Measurements from ENCODE around the gene ZNF366.

Gene ZNF366

GRCh38 chr5:72474516-72474915, 32.7 kb downstream of the ZNF366 start:
- Histone ChIP-seq H3K4me3 (replicated peaks; ENCODE audit: insufficient read depth, low read length) (no peak overlapping the region), H3K27ac (replicated peaks) (no peak overlapping the region), H3K27me3 (ENCODE audit: insufficient read depth, poor library complexity, severe bottlenecking) (no peaks in the 10 kb centered on the region)
- no peak for DNase-seq (ENCODE audit: low read depth in 1 of 2, low spot score in 1 of 2)
- TF ChIP-seq GABPA (IDR thresholded peaks at IDR 0.05; ENCODE audit: low read depth) (no peak), SPI1 (IDR thresholded peaks at IDR 0.05; ENCODE audit: borderline replicate concordance, low read depth) (no peak), POLR2AphosphoS5 (IDR thresholded peaks at IDR 0.05; ENCODE audit: low read depth) (no peak), REST (IDR thresholded peaks at IDR 0.05; ENCODE audit: insufficient replicate concordance, low read depth) (no peak), CTCF (IDR thresholded peaks at IDR 0.05; ENCODE audit: insufficient read depth, low read length) (no peak)

GRCh38 chr5:72474046-72474500, 33.1 kb downstream of the ZNF366 start:
- Histone ChIP-seq H3K4me3 (replicated peaks; ENCODE audit: insufficient read depth, low read length) (no peak overlapping the region), H3K27ac (replicated peaks) (no peak overlapping the region), H3K27me3 (ENCODE audit: insufficient read depth, poor library complexity, severe bottlenecking) (no peaks in the 10 kb centered on the region)
- TF ChIP-seq SPI1 (IDR thresholded peaks at IDR 0.05; ENCODE audit: borderline replicate concordance, low read depth) (no peak), GABPA (IDR thresholded peaks at IDR 0.05; ENCODE audit: low read depth) (no peak), REST (IDR thresholded peaks at IDR 0.05; ENCODE audit: insufficient replicate concordance, low read depth) (no peak), POLR2AphosphoS5 (IDR thresholded peaks at IDR 0.05; ENCODE audit: low read depth) (no peak), CTCF (IDR thresholded peaks at IDR 0.05; ENCODE audit: insufficient read depth, low read length) (no peak)
- DNase-seq (ENCODE audit: low read depth in 1 of 2, low spot score in 1 of 2) = no peak

- peak; percentile 55 to 68 for DNase-seq (ENCODE audit: low read depth in 1 of 2, low spot score in 1 of 2)
- H3K27me3 ChIP-seq (ENCODE audit: insufficient read depth, poor library complexity, severe bottlenecking) = no peaks in the 10 kb centered on the region
- peak overlapping the region; percentile 52 for H3K27ac ChIP-seq (replicated peaks)
- H3K4me3 ChIP-seq (replicated peaks; ENCODE audit: insufficient read depth, low read length) = no peak overlapping the region
- TF ChIP-seq GABPA (IDR thresholded peaks at IDR 0.05; ENCODE audit: low read depth) = no peak
- peak; percentile 15; the same call in 1 of the 2 replicates for TF ChIP-seq SPI1 (IDR thresholded peaks at IDR 0.05; ENCODE audit: borderline replicate concordance, low read depth)
Measured at GRCh38 chr5:72472666-72473422, 34.4 kb downstream of the ZNF366 start.

- H3K27ac ChIP-seq (replicated peaks) = peak overlapping the region; percentile 52
- no peak overlapping the region for H3K4me3 ChIP-seq (replicated peaks; ENCODE audit: insufficient read depth, low read length)
- no peak for DNase-seq (ENCODE audit: low read depth in 1 of 2, low spot score in 1 of 2)
- TF ChIP-seq SPI1 (IDR thresholded peaks at IDR 0.05; ENCODE audit: borderline replicate concordance, low read depth) = no peak
- TF ChIP-seq GABPA (IDR thresholded peaks at IDR 0.05; ENCODE audit: low read depth) = no peak
- no peak for TF ChIP-seq REST (IDR thresholded peaks at IDR 0.05; ENCODE audit: insufficient replicate concordance, low read depth)
- no peak for TF ChIP-seq CTCF (IDR thresholded peaks at IDR 0.05; ENCODE audit: insufficient read depth, low read length)
- TF ChIP-seq POLR2AphosphoS5 (IDR thresholded peaks at IDR 0.05; ENCODE audit: low read depth) = no peak
- no peaks in the 10 kb centered on the region for H3K27me3 ChIP-seq (ENCODE audit: insufficient read depth, poor library complexity, severe bottlenecking)
Measured at GRCh38 chr5:72472031-72472430, 35.2 kb downstream of the ZNF366 start.
